ENCODE measurements around the gene RFX1. TPM values are rescaled to one million over a fixed set of nuclear protein-coding genes. Genes with fewer than 3 reads are reported as not detected.

RFX1 gene
- total and polyA plus RNA-seq, 8 donors: 0.58 to 27.2 (median 3.3) TPM

DNA sequence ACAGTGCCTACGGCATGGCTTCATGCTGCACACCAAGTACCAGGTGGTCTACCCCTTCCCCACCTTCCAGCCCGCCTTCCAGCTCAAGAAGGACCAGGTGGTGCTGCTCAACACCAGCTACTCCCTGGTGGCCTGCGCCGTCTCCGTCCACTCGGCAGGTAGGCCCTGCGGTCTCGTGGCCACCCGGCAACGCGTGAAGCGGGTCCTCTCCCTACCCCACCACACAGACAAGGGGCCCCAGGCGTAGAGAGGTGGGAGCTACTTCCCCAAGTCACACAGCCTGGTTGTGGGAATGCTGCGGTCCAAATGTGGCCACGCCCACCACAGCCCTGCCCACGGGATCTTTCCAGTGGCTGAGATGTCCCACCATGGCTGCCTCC lies 49.8 kb downstream of the RFX1 start:
- H3K9me3 ChIP-seq: no peaks in the 10 kb centered on the region
- no peak for DNase-seq
- intact Hi-C loops (cut with DNase I; ENCODE audit: low total_unique reads): no loop called here
- no peaks in the 10 kb centered on the region for H3K27me3 ChIP-seq
- 93 to 96% (median 94%) methylated on average over 13 to 16 of the region's 16 CpGs for WGBS, 5 donors
- no peak for TF ChIP-seq POLR2AphosphoS5 (IDR thresholded peaks at IDR 0.05)
- TF ChIP-seq, protein P1, sequence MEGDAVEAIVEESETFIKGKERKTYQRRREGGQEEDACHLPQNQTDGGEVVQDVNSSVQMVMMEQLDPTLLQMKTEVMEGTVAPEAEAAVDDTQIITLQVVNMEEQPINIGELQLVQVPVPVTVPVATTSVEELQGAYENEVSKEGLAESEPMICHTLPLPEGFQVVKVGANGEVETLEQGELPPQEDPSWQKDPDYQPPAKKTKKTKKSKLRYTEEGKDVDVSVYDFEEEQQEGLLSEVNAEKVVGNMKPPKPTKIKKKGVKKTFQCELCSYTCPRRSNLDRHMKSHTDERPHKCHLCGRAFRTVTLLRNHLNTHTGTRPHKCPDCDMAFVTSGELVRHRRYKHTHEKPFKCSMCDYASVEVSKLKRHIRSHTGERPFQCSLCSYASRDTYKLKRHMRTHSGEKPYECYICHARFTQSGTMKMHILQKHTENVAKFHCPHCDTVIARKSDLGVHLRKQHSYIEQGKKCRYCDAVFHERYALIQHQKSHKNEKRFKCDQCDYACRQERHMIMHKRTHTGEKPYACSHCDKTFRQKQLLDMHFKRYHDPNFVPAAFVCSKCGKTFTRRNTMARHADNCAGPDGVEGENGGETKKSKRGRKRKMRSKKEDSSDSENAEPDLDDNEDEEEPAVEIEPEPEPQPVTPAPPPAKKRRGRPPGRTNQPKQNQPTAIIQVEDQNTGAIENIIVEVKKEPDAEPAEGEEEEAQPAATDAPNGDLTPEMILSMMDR (IDR thresholded peaks at IDR 0.05): no peak
- TF ChIP-seq EP300 (IDR thresholded peaks at IDR 0.05): no peak
- TF ChIP-seq POLR2A (IDR thresholded peaks at IDR 0.05): no peak
- H3K4me3 ChIP-seq: no peak overlapping the region
- no peak overlapping the region for H3K27ac ChIP-seq
- peaks cover 53 to 73% (median 72%) of the 10 kb centered on the region in 4 donors for H3K36me3 ChIP-seq
- H3K4me1 ChIP-seq: peaks cover 11 to 24% (median 20%) of the 10 kb centered on the region in 4 donors

DNA sequence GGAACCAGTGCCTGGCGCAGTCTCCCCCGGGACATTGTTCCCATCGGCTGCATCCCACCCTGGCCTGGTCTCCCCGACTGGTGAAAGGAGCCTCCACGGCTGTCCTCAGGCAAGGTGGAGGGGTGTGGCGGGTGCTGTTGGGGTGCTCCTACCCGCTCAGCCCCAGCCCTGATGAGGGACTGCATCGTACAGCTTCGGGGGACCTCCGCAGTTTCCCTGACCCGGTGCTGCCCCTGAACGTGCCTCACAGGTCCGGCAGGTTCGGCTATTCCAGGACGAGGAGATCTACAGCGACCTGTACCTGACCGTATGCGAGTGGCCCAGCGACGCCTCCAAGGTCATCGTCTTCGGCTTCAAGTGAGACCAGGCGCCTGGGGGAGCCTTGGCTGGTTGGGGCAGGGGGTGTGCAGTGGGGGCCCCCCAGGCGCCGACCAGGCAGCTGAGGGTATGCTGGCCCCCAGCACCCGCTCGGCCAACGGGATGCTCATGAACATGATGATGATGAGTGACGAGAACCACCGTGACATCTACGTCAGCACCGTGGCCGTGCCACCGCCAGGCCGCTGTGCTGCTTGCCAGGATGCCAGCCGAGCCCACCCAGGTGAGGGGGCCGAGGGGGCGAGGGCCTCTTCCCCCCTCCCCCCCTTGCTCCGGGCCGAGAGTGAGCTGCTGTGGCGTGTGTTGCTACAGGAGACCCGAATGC lies 50.3 kb downstream of the RFX1 start:
- TF ChIP-seq POLR2AphosphoS5 (IDR thresholded peaks at IDR 0.05): no peak
- TF ChIP-seq, protein P1 (IDR thresholded peaks at IDR 0.05): no peak
- TF ChIP-seq EP300 (IDR thresholded peaks at IDR 0.05): no peak
- no peak for TF ChIP-seq POLR2A (IDR thresholded peaks at IDR 0.05)
- H3K36me3 ChIP-seq: peaks cover 49 to 68% (median 67%) of the 10 kb centered on the region in 4 donors
- no peaks in the 10 kb centered on the region for H3K9me3 ChIP-seq
- DNase-seq: no peak
- H3K27me3 ChIP-seq: no peaks in the 10 kb centered on the region
- H3K4me1 ChIP-seq: peaks cover 11 to 24% (median 20%) of the 10 kb centered on the region in 4 donors
- H3K27ac ChIP-seq: no peak overlapping the region
- intact Hi-C loops (cut with DNase I; ENCODE audit: low total_unique reads): no loop called here
- H3K4me3 ChIP-seq: no peak overlapping the region
- 91 to 100% (median 95%) methylated on average over 19 to 42 of the region's 42 CpGs for WGBS, 5 donors

DNA sequence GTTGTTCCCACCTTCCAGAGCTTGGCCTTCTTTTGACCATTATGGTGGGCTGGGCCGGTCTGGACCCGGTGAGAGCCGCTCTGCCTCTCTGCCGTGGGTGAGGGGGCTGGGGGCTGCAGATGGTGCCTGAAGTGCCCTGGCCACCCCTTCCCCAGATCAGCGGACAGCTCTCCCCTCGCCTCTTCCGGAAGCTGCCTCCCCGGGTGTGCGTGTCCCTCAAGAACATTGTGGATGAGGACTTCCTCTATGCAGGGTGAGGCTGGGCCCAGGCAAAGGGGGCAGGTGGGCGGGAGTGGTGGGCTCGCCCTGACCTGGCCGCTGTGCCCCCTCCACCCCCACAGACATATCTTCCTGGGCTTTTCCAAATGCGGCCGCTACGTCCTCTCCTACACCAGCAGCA lies 51.9 kb downstream of the RFX1 start:
- peaks cover 11 to 24% (median 20%) of the 10 kb centered on the region in 4 donors for H3K4me1 ChIP-seq
- peak overlapping the region in 1 of 4 donors; percentile 87 for H3K4me3 ChIP-seq
- H3K27ac ChIP-seq: peak overlapping the region in 1 of 5 donors; percentile 92
- no peak for DNase-seq
- TF ChIP-seq POLR2A (IDR thresholded peaks at IDR 0.05): no peak
- TF ChIP-seq POLR2AphosphoS5 (IDR thresholded peaks at IDR 0.05): no peak
- TF ChIP-seq, protein P1 (IDR thresholded peaks at IDR 0.05): no peak
- TF ChIP-seq EP300 (IDR thresholded peaks at IDR 0.05): no peak
- H3K9me3 ChIP-seq: no peaks in the 10 kb centered on the region
- 90 to 96% (median 94%) methylated on average over 14 to 15 of the region's 15 CpGs for WGBS, 5 donors
- no peaks in the 10 kb centered on the region for H3K27me3 ChIP-seq
- intact Hi-C loops (cut with DNase I; ENCODE audit: low total_unique reads): no loop called here
- peaks cover 32 to 51% (median 50%) of the 10 kb centered on the region in 4 donors for H3K36me3 ChIP-seq

DNA sequence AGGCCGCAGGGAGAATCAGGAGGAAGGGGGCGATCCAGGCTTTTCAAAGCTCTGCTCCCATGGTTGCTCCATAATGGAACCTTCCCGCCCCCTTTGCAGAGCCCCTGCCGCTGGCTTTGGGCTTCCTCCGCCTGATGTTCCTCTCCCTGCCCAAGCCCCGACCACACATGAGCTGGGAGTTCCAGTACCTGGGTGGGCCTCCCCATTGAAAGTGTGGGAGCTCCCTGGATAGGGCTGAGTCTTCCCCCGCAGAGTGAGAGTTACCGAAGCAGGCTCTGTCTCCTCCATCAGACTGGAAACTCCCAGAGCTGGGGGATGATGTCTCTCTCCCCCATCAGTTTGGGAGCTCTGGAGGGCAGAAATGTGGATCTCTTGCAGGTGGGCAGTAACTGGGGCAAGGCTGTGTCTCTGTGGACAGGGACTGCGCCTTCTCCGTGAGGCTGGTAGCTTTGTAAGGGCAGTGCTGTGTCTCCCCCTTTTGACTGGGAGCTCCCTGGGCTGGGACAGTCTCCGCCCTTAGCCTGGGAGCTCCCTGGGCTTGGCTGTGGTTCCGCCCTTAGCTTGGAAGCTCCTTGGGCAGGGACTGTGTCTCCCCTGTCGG lies 53.1 kb downstream of the RFX1 start:
- DNase-seq: peak; percentile 36 to 70

More for the DNA sequence above, 53.1 kb downstream of the RFX1 start:
- Histone ChIP-seq H3K4me1 (peaks cover 11 to 24% (median 20%) of the 10 kb centered on the region in 4 donors), H3K36me3 (peaks cover 25 to 40% (median 39%) of the 10 kb centered on the region in 4 donors), H3K27ac (peak overlapping the region in 4 of 5 donors; percentile 80 to 92 (median 88)), H3K27me3 (no peaks in the 10 kb centered on the region), H3K9me3 (no peaks in the 10 kb centered on the region), H3K4me3 (peak overlapping the region; percentile 70 to 97 (median 92))
- intact Hi-C loops (cut with DNase I; ENCODE audit: low total_unique reads): no loop called here
- 0 to 6% (median 3%) methylated on average over 8 to 13 of the region's 13 CpGs for WGBS, 5 donors
- TF ChIP-seq POLR2A (IDR thresholded peaks at IDR 0.05): no peak
- TF ChIP-seq, protein P1 (IDR thresholded peaks at IDR 0.05): no peak
- no peak for TF ChIP-seq POLR2AphosphoS5 (IDR thresholded peaks at IDR 0.05)
- TF ChIP-seq EP300 (IDR thresholded peaks at IDR 0.05): no peak
